Fibroblast of skin of left quadriceps (primary cell): ENCODE data around the gene SH3BP4.
"Not testable (repeated sequence)": the region's sequence is repeated elsewhere in the genome, so short reads cannot be mapped to it uniquely, and the experiment has no call there.

Experiments used
- DNase-seq, 2 experiments: peaks; one replicate each; pipeline ENCODE4 v3.0.0-alpha.2; 2013; ENCODE audit warnings: low read depth in 2 of 2

Gene SH3BP4

DNA sequence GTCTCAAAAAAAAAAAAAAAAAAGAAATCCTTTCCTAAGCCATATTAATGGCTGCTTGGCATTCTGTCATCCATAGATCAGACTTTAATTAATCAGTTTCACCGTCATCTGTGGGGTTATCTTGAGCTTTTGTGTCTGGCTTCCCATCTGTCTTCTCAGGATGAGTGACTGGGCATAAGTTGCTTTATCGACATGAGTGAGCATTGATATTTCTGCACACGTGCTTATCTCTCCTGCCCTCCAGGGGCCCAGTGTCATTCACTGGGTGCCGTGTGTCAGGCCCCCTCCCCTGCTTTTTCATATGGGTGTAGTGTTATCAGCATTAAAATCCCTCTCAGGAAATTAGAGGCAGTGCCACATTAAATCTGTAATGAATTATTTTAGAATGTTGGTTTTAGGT lies 65.6 kb downstream of the SH3BP4 start:
- no peak for DNase-seq

DNA sequence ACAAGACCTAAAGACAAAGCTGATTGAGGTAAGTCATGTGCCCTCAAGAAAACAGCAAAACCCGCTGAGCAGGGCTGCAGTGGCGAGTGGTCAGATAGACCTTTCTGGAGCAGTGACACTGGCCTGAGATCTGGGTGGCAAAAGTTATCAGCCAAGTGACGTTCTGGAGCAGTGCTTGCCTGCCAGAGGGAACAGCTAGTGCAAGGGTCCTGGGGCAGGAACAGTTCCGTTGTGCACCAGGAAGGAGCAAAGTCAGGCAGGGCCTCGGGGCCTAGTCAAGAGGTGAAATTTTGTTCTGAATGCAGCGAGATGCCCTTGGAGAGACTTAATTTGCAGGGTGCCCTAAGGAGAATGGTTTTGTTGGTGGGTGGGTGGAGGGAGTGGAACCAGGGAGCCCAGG lies 67.0 kb downstream of the SH3BP4 start:
- no peak for DNase-seq

DNA sequence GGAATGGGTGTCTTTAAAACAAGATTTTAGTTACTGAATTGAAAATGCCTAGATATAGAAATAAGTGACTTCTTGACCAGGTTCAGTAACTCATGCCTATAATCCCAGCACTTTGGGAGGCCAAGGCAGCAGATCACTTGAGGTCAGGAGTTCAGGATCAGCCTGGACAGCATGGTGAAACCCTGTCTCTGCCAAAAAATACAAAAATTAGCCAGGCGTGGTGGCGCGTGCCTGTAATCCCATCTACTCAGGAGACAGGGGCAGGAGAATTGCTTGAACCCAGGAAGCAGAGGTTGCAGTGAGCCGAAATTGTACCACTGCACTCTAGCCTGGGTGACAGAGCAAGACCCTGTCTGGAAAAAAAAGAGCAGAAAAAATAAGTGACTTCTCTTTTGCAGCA lies 68.3 kb downstream of the SH3BP4 start:
- DNase-seq, result not testable (repeated sequence)

DNA sequence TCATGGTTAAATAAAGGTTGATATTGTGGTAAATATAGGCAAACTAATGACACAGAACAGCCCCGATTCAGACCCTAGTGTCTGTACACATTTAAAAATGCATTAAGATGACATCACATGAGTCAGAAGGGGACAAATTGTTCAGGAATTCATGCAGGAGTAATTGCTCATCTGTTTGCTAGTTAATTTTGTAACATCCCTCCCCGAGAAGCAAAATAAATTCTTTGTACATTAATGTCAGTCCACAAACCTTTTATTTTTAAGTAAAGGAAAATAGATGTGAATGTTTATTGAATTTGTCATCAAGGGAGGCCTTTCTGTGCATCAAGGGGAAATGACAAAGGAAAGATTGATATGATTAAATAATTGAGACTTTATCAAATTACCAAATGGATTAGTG lies 69.9 kb downstream of the SH3BP4 start:
- DNase-seq, result peak; percentile 81 to 83

DNA sequence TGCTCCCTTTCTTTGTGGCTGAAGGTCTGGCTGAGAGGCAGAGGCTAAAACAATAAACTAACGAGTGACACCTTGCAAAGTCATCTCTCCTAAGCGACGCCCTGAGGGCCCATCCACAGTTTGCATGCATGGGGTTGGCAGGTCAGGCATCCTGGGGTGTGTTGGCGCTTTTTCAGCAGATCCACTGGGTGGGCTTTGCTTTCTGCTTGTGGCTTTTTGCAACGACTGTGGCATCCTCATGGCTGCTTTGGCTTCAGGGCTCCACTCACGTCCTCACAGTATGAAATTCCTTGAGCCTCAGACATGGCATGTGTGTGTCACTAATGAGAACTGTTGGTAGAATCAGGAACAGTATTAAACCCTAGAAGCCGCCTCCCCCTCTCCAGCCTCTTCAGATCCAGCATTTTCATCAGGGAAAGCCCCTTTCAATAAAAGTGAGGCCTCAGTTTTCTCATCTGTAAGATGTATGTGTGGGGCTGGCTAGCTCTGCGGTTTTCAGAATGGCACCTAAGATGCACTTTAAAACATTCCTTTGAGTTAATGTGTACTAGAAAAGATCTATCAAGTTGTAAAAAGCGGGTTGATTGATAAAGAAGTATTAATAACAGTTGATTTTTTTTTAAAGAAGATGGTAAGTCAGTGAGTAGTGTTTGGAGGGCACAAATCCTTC lies 72.5 kb downstream of the SH3BP4 start:
- DNase-seq, result no peak

DNA sequence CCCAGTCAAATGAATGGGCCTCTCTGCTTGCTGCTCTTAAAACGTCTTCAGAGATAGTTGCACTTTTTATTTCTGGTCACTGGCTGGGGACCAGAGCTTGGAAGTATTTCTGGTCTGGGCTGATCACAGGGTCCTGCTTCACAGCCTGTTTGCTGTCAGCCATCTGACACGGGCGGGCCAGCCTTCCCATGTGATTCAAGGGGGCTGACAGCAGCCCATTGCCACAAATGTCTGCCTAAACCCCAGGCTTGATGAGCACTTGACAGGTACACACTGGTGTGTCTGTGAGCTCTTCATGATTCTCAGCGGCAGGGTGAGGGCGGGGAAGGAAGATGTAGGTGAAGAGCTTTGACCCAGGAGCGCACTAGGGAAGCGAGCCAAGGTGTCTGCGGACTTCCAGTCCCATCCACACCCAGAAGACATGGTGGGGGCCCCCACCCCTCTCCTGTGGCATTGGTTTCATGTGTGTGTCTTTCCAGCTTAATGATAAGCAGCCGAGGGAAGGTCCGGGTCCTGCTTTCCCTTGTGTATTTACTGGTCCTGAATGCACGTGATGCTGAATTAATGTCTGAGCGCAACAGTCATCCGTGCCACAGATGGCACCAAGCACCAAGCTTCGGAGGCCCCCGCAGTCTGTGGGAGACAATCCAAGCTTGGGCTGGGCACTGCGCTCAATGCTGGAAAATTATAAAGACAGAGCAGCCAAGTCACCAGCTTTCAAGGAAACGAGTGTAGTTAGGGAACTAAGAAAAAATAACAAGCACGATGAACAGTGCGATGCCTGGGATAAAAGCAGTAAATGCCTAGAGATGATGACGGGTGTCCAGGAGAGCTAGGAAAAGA lies 73.3 kb downstream of the SH3BP4 start:
- no peak for DNase-seq

DNA sequence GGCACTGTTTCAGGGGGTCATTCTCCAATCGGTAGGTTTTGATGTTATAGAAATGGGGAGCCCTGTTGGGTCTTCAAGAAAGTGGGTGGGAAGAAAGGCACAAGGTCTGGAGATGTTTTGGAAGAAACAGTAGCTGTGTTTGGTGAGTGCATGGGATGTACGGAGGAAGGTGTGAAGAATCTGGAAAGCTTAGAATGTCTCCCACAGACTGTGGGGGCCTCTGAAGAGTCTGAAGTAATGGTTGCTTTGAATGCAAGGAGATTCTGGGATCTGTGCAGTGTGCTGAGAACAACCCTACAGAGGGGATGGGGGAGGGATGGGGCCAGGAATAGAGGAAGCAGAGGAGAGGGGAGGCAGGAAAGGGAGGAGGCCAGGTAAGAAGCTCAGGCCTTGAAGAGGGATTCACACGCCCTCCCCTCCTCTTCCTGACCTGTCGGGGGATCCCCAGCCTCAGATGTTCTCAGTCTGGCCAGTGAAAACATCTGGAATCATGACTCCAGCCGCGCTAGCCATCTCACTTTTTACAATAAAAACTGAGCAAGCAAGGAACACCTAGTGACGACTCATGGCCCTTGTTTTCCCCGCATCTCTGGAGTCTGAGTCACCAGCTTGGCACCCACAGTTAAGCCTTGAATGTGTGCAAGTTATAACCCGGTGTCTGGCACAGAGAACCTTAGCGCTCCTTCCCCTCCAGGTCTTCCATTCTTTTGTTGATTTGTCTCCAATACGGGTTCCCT lies 74.2 kb downstream of the SH3BP4 start:
- DNase-seq, result peak; percentile 43 to 47

DNA sequence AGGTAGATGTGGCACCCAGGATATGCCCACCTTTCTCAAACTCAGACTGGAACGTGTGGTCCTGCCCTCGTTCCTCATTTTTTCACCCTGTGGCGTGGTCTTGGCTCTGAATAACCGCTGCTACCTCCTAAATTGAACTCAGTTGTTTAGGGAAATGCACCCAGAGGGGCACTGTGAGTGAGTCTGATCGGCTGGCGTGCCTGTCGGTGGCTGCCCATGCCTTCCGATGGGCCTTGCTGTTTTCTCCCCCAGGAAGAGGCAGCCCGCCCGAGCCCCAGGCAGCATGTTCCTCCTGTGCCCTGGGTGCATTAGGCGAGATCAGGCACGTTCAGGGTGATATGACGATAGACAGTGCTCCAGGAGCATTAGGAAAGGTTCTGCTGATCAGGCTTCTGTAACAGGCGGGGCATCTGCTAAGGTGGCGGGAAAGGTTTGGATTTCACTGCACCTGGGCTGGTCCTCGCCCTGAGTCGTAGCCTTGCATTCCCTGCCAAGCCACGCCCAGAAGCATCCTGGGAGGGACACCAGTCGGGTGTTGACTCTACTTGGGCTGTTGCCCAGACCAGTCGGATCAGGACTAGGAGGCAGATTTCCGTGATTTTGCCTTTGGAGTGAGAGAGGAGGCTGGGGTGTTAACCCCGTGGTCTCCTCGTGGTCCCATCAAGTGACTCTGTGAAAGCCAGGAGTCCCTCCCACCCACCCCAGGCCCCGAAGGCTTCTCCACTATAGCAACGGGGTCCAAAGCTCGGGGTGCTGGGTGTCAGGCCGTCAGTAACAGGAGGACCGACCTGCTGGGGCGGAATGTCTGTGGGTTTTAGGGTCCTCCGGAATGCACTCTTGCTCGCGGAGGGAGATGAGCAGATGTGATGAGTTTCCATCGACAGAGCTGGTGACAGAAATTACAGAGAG lies 75.1 kb downstream of the SH3BP4 start:
- DNase-seq, result peak in 1 of 2 experiments; percentile 9

DNA sequence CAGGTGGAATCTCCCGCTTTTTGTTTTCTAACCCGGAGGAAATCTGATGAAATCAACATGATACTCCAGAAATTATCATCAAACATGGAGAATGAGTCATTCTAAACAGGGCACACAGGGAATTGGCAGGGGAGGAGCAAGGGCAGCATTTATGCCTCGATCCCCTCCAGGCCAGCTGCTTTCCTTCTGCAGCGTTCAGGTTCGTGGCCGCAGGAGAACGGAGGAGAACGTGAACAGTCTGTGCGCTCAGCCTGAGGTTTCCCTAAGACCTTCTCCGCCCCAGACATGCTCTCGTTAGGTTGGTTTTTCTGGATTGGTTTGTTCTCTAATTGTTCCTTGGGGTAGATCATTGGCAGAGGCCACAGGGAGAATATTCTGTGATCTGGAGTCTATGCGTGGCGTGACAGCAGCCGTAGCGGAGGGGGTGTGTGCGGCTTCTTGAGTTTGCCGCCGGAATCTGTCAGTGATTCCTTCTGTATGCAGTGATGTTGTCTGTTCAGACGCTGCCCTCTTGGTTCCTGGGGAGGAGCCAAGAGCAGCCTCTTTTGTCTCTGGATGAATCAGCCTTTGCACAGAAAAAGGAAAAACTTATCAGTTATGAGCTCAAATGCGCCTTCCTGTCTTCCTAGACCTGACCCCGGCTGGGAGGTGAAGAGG lies 75.9 kb downstream of the SH3BP4 start:
- DNase-seq, result peak in 1 of 2 experiments; percentile 40

DNA sequence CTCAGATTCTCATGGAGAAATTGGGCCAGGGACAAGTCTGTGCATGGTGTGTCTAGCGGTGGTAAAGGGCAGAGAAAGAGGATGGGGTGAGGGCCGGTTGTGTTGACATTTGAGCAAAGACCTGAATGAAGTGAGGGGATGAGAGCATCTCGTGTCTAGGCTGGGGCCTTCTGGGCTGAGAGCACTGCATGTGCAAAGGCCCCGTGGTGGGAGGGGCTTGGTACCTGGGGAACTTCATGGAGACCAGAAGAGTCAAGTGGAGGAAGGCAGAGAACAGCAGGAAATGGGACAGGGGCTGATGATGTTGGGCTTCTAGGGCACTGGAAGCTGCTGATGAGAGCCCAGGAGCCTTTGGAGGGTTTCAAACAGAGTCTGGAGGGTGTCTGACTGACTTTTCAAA lies 76.8 kb downstream of the SH3BP4 start:
- DNase-seq, result no peak

DNA sequence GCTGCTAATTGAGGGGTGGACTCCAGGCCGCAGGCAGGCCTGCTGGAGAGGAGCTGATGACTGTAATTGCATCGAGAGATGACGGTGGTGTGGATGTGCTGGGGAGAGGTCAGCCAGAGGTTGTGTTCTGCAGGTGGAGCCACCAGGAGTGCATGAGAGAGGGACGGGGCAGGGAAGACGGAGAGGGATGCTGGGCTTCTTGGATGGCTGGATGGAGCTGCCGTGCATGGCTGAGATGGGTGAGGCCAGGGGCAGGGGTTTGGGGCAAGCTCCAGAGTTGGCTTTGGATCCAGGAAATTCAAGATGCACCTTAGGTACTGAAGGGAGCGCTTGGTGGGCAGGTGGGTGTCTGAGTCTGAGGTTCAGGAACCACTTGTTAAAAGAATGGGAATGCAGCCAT lies 77.2 kb downstream of the SH3BP4 start:
- DNase-seq, result no peak

DNA sequence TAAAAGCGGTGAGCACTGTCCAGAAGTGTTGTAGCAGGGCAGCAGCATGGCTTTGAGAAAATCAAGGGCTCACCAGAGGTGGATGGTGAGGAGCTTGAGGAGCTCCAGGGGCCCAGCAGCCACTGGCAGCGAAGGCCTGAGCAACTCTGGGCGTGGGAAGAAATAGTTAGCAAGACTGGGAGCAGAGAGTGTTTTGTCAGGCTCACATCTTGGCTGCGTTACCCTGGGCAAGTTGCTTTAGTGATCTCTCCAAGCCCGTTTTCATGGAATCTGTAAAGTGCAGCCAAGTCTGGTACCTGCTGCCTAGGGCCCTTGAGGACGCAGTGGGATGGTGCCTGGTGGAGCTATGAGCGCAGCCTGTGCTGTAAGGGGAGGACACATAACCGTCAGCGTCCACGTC lies 78.3 kb downstream of the SH3BP4 start:
- no peak for DNase-seq

DNA sequence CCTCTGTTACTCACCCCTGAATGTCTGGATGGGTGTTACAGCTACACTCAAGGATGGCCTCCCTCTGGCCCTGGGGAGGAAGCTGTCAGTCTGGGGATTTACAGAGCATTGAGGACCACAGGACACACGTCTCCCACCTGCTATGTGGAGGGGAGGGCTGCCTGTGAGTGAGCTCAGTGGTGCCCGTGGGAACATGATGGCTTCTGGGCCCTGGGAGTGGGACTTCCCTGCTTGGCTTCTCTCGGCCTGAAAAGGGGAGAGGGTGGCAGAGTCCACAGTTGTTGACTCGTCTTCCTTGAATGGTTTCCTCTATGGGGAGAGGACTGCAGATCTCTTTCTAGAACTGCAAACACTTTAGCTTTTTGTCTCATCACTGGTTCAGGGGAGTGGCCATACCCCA lies 79.1 kb downstream of the SH3BP4 start:
- no peak for DNase-seq

DNA sequence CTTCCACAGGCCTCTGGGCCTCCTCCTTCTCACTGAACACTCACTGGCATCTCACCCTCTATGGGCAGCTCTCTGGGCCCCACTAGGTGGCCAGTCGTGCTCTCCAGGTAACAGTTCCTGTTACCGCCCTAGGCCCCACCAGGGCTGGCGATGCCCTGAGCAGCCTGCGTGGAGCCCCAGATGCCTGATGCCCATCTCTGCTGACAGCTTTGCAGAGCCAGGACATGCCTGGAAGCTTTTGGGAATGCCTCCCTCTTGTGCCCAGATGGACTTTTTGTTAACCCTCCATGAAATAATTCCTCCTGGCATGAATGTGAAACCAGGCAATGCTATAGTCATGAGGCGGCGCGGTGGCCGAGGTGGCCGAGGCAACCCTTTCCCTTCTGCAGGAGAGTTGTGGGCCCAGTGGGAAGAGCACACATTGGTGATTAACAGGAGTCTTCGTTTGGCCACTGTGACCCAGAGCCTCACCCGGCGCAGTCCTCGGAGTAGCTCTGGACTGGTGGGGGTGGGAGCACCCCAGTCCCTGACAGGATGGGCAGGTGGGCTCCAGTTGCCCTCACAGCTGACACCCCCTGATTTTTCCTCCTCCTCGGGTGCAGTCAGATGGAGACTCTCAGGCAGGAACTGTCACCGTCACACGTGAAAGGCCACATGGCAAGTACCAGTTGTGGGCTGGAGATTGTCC lies 80.0 kb downstream of the SH3BP4 start:
- DNase-seq, result no peak

DNA sequence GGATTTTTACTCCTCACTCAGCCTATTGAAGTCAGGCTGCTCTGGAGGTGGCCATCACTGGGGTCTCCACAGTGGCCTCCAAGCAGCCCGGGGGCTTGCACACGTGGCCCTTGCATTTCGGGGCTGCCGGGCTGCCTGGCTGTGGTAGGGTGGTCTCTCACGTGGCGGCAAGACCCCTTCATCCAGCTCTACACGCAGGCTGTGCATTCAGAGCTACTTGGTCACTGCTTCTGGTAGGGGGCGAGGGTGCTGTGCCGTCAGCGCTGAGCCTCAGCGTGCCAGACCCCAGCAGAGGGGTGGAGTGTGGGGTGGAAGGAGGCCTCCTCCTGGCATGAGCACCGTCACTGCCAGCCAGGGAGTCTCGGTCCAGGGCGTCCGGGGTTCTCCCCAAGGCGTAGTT lies 80.6 kb downstream of the SH3BP4 start:
- no peak for DNase-seq

DNA sequence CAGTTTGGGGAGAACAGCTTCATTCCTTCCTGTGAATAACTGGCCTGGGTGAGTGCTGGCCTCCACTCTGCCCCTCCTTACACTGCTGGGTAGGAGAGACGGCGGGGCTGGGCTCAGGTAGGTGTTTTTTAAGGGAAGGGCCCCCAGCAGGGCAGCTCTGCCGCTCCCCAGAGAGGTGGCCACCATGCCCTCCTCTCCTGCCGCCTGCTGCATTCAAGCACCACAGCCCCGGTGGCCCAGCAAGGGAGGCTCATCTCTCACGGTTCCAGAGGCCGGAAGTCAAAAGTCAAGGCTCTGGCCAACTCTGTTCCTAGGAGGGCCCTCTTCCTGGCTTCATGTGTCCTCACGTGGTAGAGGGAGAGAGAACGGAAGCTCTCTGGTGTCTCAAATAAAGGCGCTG lies 81.1 kb downstream of the SH3BP4 start:
- DNase-seq, result no peak

DNA sequence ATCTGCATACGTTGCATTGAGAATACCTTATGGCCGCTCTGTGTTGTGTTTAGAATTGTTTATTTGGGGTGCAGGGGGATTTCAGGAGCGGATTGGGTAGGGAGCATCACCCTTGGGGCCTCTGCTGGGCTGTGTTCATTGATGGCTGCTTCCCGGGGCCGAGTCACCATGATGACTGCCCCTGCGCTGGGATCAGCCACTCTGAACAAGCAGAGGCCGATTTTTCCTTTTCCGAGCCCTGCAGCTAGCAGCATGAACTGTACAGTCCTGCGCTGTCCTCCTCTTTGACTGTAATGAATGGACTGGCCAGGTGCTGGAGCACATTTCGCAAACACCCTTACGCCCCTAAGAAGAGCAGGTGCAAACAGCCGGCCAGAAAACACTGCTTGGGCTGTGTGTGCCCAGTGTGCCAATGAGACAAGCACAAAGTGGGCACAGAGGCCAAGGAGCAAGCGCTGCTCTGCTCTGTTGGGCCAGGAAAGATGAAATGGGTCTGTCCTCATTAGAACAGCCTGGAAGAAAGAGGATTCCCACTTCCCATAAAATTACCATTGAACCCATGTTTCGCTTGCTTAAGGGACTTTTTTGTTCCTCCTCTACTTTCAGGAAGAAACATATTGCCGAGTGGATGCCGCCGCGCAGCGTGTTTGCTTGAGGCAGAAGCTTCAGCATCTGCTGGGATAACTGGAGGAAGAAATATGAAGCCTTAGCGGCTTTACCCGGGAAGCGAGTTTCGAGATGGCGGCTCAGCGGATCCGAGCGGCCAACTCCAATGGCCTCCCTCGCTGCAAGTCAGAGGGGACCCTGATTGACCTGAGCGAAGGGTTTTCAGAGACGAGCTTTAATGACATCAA lies 82.7 kb downstream of the SH3BP4 start:
- no peak for DNase-seq

DNA sequence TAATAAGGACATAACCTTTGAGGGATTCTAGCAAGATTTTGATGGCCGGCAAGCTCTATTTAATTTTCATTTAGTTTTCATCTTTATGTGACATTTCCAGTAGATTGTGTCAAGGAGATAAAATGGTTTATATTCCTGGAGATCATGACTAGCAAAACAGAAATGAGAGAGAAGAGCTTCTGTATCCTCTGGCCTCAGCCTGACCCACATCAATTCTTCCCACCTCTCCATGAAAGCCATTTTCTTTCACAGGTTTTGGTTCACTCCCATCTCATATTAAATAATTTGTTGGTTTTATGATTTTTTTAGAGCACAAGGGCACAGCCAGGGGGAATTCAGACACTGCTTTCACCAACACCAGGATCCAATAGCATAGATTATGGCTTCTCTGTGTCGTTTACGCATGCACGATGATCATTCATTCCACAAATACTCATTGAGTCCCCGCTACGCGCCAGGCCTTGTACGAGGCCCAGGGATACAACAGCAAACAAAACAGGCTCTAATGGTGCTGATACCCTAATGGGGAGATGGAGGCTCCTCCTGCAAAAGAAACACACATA lies 85.9 kb downstream of the SH3BP4 start:
- DNase-seq, result no peak

DNA sequence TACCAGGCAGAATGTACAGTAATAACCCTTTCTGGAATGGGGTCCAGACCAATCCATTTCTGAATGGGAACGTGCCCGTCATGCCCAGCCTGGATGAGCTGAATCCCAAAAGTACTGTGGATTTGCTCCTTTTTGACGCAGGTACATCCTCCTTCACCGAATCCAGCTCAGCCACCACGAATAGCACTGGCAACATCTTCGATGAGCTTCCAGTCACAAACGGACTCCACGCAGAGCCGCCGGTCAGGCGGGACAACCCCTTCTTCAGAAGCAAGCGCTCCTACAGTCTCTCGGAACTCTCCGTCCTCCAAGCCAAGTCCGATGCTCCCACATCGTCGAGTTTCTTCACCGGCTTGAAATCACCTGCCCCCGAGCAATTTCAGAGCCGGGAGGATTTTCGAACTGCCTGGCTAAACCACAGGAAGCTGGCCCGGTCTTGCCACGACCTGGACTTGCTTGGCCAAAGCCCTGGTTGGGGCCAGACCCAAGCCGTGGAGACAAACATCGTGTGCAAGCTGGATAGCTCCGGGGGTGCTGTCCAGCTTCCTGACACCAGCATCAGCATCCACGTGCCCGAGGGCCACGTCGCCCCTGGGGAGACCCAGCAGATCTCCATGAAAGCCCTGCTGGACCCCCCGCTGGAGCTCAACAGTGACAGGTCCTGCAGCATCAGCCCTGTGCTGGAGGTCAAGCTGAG lies 89.6 kb downstream of the SH3BP4 start:
- no peak for DNase-seq
